Measurements from ENCODE around the gene IL17C. TPM values are rescaled to one million over a fixed set of nuclear protein-coding genes. Genes with fewer than 3 reads are reported as not detected.

The IL17C gene
- total RNA-seq, 1 donor from 2014 or later, result 0.23 TPM

DNA sequence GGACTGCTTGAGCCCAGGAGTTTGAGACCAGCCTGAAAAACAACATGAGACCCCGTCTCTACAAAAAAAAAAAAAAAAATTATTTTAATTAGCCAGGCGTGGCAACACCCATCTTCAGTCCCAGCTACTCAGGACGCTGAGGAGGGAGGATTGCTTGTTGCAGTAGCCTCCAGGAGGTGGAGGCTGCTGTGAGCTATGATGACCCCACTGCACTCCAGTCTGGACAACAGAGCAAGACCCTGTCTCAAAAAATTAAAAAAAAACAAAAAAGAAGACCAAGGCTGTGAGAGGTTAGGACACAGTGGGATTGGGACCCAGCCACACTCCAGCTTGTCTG lies 49.3 kb downstream of the IL17C start:
- no peaks in the 10 kb centered on the region for H3K9me3 Mint-ChIP-seq
- H3K4me3 Mint-ChIP-seq, result no peak overlapping the region
- H3K27ac Mint-ChIP-seq (ENCODE audit: unreplicated experiment), result no peak overlapping the region
- H3K36me3 Mint-ChIP-seq (ENCODE audit: low read depth), result no peaks in the 10 kb centered on the region
- H3K4me1 Mint-ChIP-seq, result no peaks in the 10 kb centered on the region
- no peak for DNase-seq (ENCODE audit: low read depth, low spot score)
- H3K27me3 Mint-ChIP-seq (ENCODE audit: low read depth), result peaks cover 72% of the 10 kb centered on the region
- TF ChIP-seq, protein P1, sequence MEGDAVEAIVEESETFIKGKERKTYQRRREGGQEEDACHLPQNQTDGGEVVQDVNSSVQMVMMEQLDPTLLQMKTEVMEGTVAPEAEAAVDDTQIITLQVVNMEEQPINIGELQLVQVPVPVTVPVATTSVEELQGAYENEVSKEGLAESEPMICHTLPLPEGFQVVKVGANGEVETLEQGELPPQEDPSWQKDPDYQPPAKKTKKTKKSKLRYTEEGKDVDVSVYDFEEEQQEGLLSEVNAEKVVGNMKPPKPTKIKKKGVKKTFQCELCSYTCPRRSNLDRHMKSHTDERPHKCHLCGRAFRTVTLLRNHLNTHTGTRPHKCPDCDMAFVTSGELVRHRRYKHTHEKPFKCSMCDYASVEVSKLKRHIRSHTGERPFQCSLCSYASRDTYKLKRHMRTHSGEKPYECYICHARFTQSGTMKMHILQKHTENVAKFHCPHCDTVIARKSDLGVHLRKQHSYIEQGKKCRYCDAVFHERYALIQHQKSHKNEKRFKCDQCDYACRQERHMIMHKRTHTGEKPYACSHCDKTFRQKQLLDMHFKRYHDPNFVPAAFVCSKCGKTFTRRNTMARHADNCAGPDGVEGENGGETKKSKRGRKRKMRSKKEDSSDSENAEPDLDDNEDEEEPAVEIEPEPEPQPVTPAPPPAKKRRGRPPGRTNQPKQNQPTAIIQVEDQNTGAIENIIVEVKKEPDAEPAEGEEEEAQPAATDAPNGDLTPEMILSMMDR (conservative IDR thresholded peaks at IDR 0.05), result no peak

DNA sequence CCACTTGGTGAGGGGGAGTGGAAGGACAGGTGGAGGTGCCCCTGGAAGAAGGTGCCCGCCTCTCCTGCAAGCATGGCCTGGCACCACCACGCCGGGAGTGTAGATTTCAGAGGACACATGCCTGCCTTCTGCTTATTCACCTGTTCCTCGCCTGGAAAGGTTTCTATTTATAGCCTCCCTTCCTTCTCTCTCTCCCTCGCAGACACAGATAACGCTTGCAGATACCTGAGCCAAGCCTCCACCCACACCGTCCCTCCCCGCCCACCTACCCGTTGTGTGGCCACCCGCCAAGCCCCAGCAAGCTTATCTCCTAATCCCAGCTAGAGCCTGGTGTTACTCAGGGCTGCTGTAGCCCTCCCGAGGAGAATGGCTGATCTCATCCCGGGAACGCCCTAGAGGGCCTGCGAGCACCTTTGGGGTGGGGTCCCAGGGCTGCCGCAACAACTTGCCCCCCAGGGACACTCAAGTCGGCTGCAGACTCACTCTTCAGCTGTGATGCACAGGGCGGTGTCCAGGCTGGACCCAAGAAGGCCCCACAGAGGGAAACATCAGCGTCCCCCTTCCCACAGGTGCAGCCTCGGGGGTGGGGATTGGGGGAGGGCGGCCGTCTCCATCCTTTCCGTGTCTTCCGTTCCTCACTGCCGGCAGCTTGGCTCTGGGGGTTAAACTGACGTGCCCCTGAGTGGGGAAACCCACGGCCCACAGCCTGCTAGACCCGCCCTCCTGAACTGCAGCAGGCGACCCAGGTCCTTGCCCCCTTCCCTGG lies 49.8 kb downstream of the IL17C start:
- Mint-ChIP-seq H3K9me3 (no peaks in the 10 kb centered on the region), H3K27me3 (ENCODE audit: low read depth) (peaks cover 69% of the 10 kb centered on the region), H3K4me3 (no peak overlapping the region), H3K36me3 (ENCODE audit: low read depth) (no peaks in the 10 kb centered on the region), H3K27ac (ENCODE audit: unreplicated experiment) (no peak overlapping the region), H3K4me1 (no peaks in the 10 kb centered on the region)
- DNase-seq (ENCODE audit: low read depth, low spot score), result no peak
- TF ChIP-seq, protein P1 (conservative IDR thresholded peaks at IDR 0.05), result no peak

Other genes starting within 250 kb of the IL17C start
- 11.1 and 11.2 TPM in 2 replicates for gene ZFPM1, start 185.3 kb upstream of the IL17C start, total RNA-seq
- 88.5 and 90.4 TPM in 2 replicates for gene ZC3H18, start 68.2 kb upstream of the IL17C start, total RNA-seq
- 22.0 and 22.3 TPM in 2 replicates for gene CYBA, start 12.5 kb downstream of the IL17C start, total RNA-seq
- gene MVD, start 24.5 kb downstream of the IL17C start, total RNA-seq, result 171 and 196 TPM in 2 replicates
- gene SNAI3, start 47.9 kb downstream of the IL17C start, total RNA-seq, result not detected in 2 replicates
- 30.7 and 31.3 TPM in 2 replicates for gene RNF166, start 67.8 kb downstream of the IL17C start, total RNA-seq
- 27.4 and 32.1 TPM in 2 replicates for gene CTU2, start 67.9 kb downstream of the IL17C start, total RNA-seq
- gene PIEZO1, start 146.6 kb downstream of the IL17C start, total RNA-seq, result 17.8 and 20.7 TPM in 2 replicates
- gene CDT1, start 165.2 kb downstream of the IL17C start, total RNA-seq, result 79.6 and 79.9 TPM in 2 replicates
- 114 and 116 TPM in 2 replicates for gene APRT, start 173.4 kb downstream of the IL17C start, total RNA-seq
- 19.7 and 20.1 TPM in 2 replicates for gene GALNS, start 218.4 kb downstream of the IL17C start, total RNA-seq
- 89.8 and 95.1 TPM in 2 replicates for gene TRAPPC2L, start 218.6 kb downstream of the IL17C start, total RNA-seq
- not detected in 2 replicates for gene PABPN1L, start 228.1 kb downstream of the IL17C start, total RNA-seq

Data from neural crest cell (in vitro differentiated cells).